Measurements from ENCODE around the gene OR10T2.
"Not testable (repeated sequence)": the region's sequence is repeated elsewhere in the genome, so short reads cannot be mapped to it uniquely, and the experiment has no call there.

OR10T2 gene, protein sequence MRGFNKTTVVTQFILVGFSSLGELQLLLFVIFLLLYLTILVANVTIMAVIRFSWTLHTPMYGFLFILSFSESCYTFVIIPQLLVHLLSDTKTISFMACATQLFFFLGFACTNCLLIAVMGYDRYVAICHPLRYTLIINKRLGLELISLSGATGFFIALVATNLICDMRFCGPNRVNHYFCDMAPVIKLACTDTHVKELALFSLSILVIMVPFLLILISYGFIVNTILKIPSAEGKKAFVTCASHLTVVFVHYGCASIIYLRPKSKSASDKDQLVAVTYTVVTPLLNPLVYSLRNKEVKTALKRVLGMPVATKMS

GRCh38 chr1:158398818-158399514 lies at the start of gene OR10T2:
OR10T2 (minus strand) TSS chr1:158399466; CDS start chr1:158399466, 0 bp downstream.
- no peak for DNase-seq

- DNase-seq: no peak
Observed at GRCh38 chr1:158445376-158445775, 46.1 kb upstream of the OR10T2 start.

GRCh38 chr1:158434741-158435140 lies 35.5 kb upstream of the OR10T2 start:
- DNase-seq: no peak

DNA sequence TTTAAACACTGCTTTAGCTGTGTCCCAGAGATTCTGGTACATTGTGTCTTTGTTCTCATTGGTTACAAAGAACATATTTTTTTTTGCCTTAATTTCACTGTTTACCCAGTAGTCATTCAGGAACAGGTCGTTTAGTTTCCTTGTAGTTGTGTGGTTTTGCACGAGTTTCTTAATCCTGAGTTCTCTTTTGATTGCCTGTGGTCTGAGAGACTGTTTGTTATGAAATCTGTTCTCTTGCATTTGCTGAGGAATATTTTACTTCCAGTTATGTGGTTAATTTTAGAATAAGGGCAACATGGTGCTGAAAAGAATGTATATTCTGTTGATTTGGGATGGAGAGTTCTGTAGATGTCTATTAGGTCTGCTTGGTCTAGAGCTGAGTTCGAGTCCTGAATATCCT lies 30.9 kb upstream of the OR10T2 start:
- not testable (repeated sequence) for DNase-seq

GRCh38 chr1:158426137-158426536 lies 26.9 kb upstream of the OR10T2 start, which contains the start of gene OR10K2:
OR10K2 (minus strand) TSS chr1:158426237; CDS start chr1:158420866, 5,371 bp downstream.
- no peak for DNase-seq

- DNase-seq: no peak
Observed at GRCh38 chr1:158425027-158425426, 25.8 kb upstream of the OR10T2 start.

- no peak for DNase-seq
Observed at GRCh38 chr1:158422212-158422611, 22.9 kb upstream of the OR10T2 start.

- DNase-seq: no peak
Observed at GRCh38 chr1:158417586-158417985, 18.3 kb upstream of the OR10T2 start.

GRCh38 chr1:158414651-158415345 lies 15.5 kb upstream of the OR10T2 start:
- DNase-seq: no peak

- no peak for DNase-seq
Observed at GRCh38 chr1:158407092-158407491, 7.8 kb upstream of the OR10T2 start.

DNA sequence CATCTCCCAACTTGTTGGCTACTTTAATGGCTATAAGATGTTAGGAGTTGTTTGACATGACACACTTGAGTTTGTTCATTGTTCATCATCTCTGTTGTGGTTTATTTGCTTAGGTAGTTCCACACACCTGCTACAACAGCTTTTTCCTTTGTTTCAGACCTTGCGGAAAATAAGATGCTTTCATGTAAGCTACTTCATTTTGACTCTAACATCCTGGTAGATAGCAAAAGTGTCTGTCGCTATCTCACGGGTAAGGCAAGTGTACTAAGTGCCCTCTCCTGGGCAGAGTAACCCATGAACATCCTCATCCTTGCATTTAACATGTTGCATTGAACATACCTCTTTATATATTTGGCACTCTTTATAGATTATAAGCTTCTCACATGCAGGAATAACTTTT lies 1.6 kb upstream of the OR10T2 start:
- DNase-seq: no peak

DNA sequence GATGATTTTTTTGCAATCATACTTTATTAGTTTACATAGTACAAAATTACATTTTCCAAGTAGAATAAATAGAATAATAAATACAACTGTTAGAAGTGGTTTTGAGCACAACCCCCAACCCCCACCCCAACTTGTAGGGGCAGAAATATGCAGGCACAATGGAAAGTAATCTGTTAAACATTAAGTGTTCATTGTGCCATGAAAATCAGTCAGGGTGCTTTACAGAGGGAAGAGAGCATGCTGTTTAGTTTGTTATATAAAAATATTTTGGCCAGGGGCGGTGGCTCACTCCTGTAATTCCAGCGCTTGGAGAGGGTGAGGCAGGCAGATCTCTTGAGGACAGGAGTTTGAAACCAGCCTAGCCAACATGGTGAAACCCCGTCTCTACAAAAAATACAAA lies 2.6 kb downstream of the OR10T2 start:
- no peak for DNase-seq

DNA sequence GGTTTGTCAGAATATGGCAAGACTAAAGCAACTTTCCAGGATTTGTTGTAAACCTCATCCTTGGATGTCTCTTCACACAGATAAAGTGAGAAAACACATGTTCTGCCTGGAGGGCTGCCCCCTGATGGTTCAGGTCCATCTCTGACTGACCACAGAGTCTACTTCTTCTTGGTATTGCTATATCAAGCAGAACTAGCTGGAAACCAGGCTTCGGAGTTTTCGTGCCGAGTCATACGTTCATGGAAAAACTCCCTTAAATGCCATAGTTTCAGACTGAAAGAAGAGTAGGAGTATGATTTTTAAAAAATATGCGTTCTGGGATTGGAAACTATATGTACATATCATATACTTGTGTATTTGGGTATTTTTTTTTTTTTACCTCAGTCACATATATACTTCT lies 5.8 kb downstream of the OR10T2 start:
- no peak for DNase-seq

DNA sequence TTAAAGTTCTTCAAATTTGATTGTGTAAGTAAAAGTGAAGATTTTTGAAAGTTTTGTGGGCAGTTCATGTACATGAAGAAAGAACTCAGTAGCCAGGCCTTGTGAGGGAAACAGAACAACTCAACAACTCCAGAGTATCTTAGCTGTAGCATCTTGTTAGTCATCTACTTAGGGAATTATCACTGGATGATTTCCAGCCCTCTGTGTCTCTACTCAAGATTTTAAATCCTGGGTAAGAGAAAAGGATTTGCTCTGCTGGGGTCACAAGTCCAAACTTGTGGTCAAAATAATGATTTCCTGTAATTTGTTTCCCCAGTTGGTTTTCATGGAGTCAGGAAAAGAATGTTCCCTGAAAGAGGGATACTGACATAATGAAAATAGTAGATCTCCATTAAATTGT lies 8.2 kb downstream of the OR10T2 start:
- DNase-seq: no peak

GRCh38 chr1:158390331-158390730 lies 8.9 kb downstream of the OR10T2 start:
- no peak for DNase-seq

GRCh38 chr1:158374860-158375259 lies 24.4 kb downstream of the OR10T2 start:
- DNase-seq: no peak

DNA sequence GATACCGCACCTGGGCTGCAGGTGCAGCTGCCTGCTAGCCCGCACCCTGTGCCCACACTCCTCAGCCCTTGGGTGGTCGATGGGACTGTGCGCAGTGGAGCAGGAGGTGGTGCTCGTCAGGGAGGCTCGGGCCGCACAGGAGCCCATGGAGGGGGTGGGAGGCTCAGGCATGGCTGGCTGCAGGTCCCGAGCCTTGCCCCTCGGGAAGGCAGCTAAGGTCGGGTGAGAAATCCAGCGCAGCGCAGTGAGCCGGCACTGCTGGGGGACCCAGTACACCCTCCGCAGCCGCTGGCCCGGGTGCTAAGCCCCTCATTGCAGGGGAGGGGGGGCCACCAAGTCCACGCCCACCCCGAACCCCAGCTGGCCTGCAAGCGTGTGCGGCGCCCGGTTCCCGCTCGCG lies 25.2 kb downstream of the OR10T2 start:
- not testable (repeated sequence) for DNase-seq

DNA sequence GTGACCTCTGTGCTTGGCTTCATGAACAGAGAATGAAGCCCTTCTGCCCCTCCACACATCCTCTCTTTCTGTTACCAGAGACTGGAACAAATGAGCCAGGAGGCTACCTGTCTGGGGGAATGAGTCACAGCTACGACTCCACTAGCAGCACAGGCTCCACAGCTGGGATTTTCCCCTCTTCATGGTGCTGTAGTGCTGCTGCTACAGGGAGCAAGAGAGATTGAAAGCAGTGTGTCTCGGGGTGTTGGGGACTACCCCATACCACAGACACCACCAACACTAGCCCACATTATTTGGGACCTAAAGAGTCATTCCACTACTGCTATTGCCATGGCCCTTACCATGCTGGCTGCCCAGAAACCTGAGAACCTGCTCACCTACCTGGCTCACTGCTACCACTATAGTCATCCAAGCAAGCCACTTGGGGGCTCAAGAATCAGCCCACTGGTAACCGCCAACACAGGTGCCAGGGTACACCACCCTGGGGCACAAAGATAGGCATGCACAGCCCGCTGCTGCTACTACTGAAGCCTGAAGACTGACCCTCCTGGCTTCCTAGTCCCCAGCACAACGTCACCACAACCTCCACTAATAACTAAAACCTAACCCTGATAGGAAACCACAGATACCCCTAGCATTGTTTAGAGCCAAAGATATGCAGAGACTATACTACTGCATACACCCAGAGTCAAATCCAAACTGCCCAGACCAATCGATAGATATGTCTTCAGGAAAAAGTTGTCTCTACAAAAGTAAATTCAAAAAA lies 27.9 kb downstream of the OR10T2 start:
- peak; percentile 19 to 42 for DNase-seq

GRCh38 chr1:158366783-158367182 lies 32.5 kb downstream of the OR10T2 start:
- DNase-seq: no peak

- no peak for DNase-seq
Observed at GRCh38 chr1:158362941-158363340, 36.3 kb downstream of the OR10T2 start.

- DNase-seq: no peak
Observed at GRCh38 chr1:158362482-158362881, 36.8 kb downstream of the OR10T2 start.

DNA sequence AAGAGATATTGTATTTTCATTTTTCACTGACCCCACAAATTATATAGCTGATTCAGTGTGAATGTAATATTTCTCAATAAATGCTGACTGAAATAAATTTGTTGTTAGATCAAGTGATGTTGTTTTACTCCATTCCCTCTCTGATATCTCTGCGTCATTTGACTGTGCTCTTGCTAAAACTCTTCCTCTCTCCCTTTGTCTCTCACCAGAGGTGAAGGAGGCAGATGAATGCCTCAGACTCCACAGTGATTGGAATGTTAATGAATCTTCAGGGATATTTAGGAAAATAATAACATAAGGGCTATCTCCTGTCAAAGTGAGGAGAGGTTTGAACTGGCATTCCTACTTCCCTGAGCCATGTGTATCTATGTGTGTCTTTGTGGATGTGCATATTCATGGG lies 41.8 kb downstream of the OR10T2 start:
- no peak for DNase-seq

DNA sequence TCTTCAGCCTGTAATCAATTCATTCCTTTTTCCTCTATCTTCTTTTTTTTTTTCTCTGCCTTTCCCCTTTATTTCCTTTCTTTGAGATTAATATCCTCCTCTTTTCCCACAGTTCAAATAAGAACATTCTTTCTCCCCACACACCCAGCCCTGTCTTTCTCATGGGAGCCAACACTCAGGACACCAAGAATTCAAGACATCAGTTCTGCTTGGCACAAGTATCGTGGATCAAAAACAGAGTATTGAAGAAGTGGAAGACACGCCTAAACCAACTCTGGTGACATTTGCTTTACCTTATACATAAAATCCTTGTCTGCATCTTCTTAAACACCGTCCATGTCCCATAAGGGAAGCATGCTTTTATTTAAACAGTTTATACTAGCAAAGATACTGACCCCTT lies 42.6 kb downstream of the OR10T2 start:
- no peak for DNase-seq
